DOHH2 (cell line): ENCODE data around the gene KMT2D.

ENCODE experiments used
- H3F3A ChIP-seq: fragments of 200-600 bp; sonication (generic), shearing (Covaris generic); 2 replicates; pipeline ENCODE4 v1.6.0; 2016; ENCODE audit warnings: antibody characterized with exemption, mild to moderate bottlenecking; ENCODE audit not compliant: control insufficient read depth, insufficient read depth
- H3K27ac ChIP-seq: fragments of 200-600 bp; sonication (generic); 2 replicates; pipeline ENCODE4 v1.5.1; 2014; ENCODE audit warnings: low read depth, mild to moderate bottlenecking, low read length, moderate library complexity
- H3K27me3 ChIP-seq: fragments of 200-600 bp; sonication (generic); 2 replicates; pipeline ENCODE4 v1.6.1; 2014; ENCODE audit warnings: mild to moderate bottlenecking, low read length, mixed read lengths; ENCODE audit not compliant: control insufficient read depth
- H3K36me3 ChIP-seq: fragments of 200-600 bp; sonication (generic); 2 replicates; pipeline ENCODE4 v1.6.1; 2014; ENCODE audit warnings: mild to moderate bottlenecking, low read length, moderate library complexity, mixed read lengths; ENCODE audit not compliant: control insufficient read depth
- H3K4me1 ChIP-seq: fragments of 200-600 bp; sonication (generic); 2 replicates; pipeline ENCODE4 v1.6.1; 2014; ENCODE audit warnings: mild to moderate bottlenecking, low read length, mixed read lengths; ENCODE audit not compliant: control insufficient read depth
- H3K4me2 ChIP-seq: fragments of 200-600 bp; sonication (generic); 2 replicates; pipeline ENCODE4 v1.6.0; 2014; ENCODE audit warnings: mild to moderate bottlenecking, low read length, moderate library complexity
- H3K4me3 ChIP-seq: fragments of 200-600 bp; sonication (generic); 2 replicates; pipeline ENCODE4 v1.5.1; 2014; ENCODE audit warnings: mild to moderate bottlenecking, low read length, mixed read lengths
- H3K79me2 ChIP-seq: fragments of 200-600 bp; sonication (generic); 2 replicates; pipeline ENCODE4 v1.6.1; 2014; ENCODE audit warnings: mild to moderate bottlenecking, low read length, mixed read lengths; ENCODE audit not compliant: control insufficient read depth
- H3K9me2 ChIP-seq: fragments of 200-600 bp; sonication (generic); replicated peaks from 2 replicates; pipeline ENCODE4 v1.6.1; 2014; ENCODE audit warnings: mild to moderate bottlenecking, low read length, mixed read lengths; ENCODE audit not compliant: control insufficient read depth
- H3K9me3 ChIP-seq: fragments of 200-600 bp; sonication (generic); 2 replicates; pipeline ENCODE4 v1.6.1; 2014; ENCODE audit warnings: antibody characterized with exemption, low read length, mixed read lengths; ENCODE audit not compliant: control insufficient read depth, insufficient read depth
- H4K20me1 ChIP-seq: fragments of 200-600 bp; sonication (generic); 2 replicates; pipeline ENCODE4 v1.6.0; 2014; ENCODE audit warnings: low read depth, mild to moderate bottlenecking, antibody characterized with exemption, low read length, moderate library complexity; ENCODE audit not compliant: control insufficient read depth, insufficient read depth
- CTCF ChIP-seq: fragments of 200-600 bp; sonication (generic); IDR thresholded peaks from one replicate; pipeline ENCODE4 v1.5.1; 2014; ENCODE audit warnings: antibody characterized with exemption, mild to moderate bottlenecking, low read depth, low read length; ENCODE audit not compliant: poor library complexity, severe bottlenecking
- EZH2phosphoT487 ChIP-seq: fragments of 200-600 bp; sonication (generic); IDR thresholded peaks from 2 replicates; pipeline ENCODE4 v1.6.1; 2017; ENCODE audit warnings: borderline replicate concordance, mild to moderate bottlenecking, antibody characterized with exemption, low read length, moderate library complexity, mixed read lengths

KMT2D gene

GRCh38 chr12:49027846-49028555, 32.6 kb downstream of the KMT2D start:
- no peaks in the 10 kb centered on the region for H3K9me3 ChIP-seq
- no peaks in the 10 kb centered on the region for H3K4me1 ChIP-seq
- no peaks in the 10 kb centered on the region for H3K27me3 ChIP-seq
- H4K20me1 ChIP-seq = no peaks in the 10 kb centered on the region
- peaks cover 6% of the 10 kb centered on the region for H3F3A ChIP-seq
- no peaks in the 10 kb centered on the region for H3K79me2 ChIP-seq
- H3K27ac ChIP-seq = no peak overlapping the region
- H3K36me3 ChIP-seq = peaks cover 95% of the 10 kb centered on the region
- H3K9me2 ChIP-seq = no peaks in the 10 kb centered on the region
- TF ChIP-seq EZH2phosphoT487 (no peak), CTCF (no peak)
- no peak overlapping the region for H3K4me2 ChIP-seq
- no peak overlapping the region for H3K4me3 ChIP-seq

GRCh38 chr12:49026678-49027480, 33.7 kb downstream of the KMT2D start:
- Histone ChIP-seq H3K4me2 (no peak overlapping the region), H3K36me3 (peaks cover 95% of the 10 kb centered on the region), H3K4me1 (no peaks in the 10 kb centered on the region), H3K79me2 (no peaks in the 10 kb centered on the region), H4K20me1 (no peaks in the 10 kb centered on the region), H3K27me3 (no peaks in the 10 kb centered on the region), H3K4me3 (no peak overlapping the region), H3K9me3 (no peaks in the 10 kb centered on the region), H3K9me2 (no peaks in the 10 kb centered on the region), H3K27ac (no peak overlapping the region), H3F3A (peaks cover 6% of the 10 kb centered on the region)
- no peak for TF ChIP-seq CTCF
- no peak for TF ChIP-seq EZH2phosphoT487

GRCh38 chr12:49026101-49026500, 34.5 kb downstream of the KMT2D start:
- Histone ChIP-seq H3F3A (peaks cover 6% of the 10 kb centered on the region), H3K79me2 (no peaks in the 10 kb centered on the region), H3K4me3 (no peak overlapping the region), H3K4me2 (no peak overlapping the region), H3K4me1 (no peaks in the 10 kb centered on the region), H3K27ac (no peak overlapping the region), H3K36me3 (peaks cover 94% of the 10 kb centered on the region), H3K9me2 (no peaks in the 10 kb centered on the region), H4K20me1 (no peaks in the 10 kb centered on the region), H3K27me3 (no peaks in the 10 kb centered on the region), H3K9me3 (no peaks in the 10 kb centered on the region)
- no peak for TF ChIP-seq CTCF
- no peak for TF ChIP-seq EZH2phosphoT487
